GM12873 (cell line): ENCODE measurements around the gene FAF2.

Source experiments
- TF ChIP-seq, protein P1 (sequence below): IDR thresholded peaks from 2 replicates; pipeline ENCODE4 v1.5.1; 2012; ENCODE audit warnings: low read depth, mild to moderate bottlenecking, moderate library complexity, low read length, control low read depth; ENCODE audit not compliant: insufficient read depth; ENCODE audit errors: missing control alignments

The FAF2 gene

DNA sequence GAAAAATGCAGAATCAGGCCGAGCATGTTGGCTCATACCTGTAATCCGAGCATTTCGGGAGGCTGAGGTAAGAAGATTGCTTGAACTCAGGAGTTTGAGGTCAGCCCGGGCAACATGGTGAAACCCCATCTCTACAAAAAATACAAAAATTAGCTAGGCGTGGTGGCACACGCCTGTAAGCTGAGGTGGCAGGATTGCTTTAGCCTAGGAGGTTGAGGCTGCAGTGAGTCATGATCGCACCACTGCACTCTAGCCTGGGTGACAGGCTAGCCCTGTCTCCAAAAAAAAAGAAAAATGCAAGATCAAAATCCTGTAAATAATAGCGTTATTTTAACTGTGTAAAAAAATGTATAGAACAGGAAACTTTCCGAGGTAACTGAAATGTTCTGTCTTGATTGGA, 49.7 kb downstream of the FAF2 start:
- TF ChIP-seq, protein P1, sequence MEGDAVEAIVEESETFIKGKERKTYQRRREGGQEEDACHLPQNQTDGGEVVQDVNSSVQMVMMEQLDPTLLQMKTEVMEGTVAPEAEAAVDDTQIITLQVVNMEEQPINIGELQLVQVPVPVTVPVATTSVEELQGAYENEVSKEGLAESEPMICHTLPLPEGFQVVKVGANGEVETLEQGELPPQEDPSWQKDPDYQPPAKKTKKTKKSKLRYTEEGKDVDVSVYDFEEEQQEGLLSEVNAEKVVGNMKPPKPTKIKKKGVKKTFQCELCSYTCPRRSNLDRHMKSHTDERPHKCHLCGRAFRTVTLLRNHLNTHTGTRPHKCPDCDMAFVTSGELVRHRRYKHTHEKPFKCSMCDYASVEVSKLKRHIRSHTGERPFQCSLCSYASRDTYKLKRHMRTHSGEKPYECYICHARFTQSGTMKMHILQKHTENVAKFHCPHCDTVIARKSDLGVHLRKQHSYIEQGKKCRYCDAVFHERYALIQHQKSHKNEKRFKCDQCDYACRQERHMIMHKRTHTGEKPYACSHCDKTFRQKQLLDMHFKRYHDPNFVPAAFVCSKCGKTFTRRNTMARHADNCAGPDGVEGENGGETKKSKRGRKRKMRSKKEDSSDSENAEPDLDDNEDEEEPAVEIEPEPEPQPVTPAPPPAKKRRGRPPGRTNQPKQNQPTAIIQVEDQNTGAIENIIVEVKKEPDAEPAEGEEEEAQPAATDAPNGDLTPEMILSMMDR, result no peak

DNA sequence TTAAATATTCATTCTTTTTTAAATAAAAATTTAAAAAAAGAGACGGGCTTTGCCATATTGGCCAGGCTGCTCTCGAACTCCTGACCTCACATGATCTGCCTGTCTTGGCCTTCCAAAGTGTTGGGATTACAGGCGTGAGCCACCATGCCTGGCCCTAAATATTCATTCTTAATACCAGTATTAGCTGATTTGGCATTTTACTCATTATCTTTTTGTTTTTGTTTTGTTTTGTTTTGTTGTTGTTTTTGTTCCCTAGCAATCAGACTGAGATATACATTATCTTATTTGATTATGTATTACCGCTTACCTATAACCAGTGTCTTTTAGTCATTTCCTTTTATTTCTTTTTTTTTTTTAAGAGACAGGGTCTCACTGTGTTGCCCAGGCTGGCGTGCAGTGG, 51.1 kb downstream of the FAF2 start:
- TF ChIP-seq, protein P1, result no peak

DNA sequence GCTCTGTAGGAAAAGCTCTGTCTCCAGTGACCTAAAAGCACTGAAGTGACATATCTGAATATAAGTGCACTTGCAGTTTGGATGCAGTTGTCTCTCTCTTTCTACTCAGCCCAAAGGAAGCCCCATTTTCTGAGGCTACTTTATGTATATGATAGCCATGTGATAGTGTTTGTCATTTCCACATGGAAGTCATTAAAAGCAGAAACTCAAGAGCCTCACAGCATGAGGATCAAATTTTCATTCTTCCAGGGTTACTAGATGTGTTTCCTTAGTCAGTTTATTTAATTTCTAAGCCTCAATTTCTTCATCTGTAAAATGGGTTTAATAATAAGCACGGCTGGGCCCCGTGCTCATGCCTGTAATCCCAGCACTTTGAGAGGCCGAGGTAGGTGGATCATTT, 52.3 kb downstream of the FAF2 start:
- TF ChIP-seq, protein P1, result no peak

DNA sequence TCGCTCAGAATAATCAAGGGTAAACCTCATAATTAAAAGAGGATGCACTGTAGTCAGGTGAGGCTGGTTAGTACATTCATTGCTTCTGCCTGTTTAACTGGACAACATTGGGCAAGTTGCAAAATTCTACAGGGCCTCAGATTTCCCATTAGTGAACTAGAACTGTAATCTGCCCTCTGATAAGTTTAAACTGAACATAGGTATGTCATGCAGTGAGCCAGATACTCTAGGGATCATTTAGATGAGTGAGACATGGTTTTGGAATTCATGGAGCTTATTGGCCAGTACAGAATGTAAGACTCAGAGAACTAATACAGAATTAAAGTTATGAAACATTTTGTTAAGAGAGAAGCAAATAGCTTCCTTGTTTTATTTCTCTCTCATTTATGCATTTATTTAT, 53.1 kb downstream of the FAF2 start:
- TF ChIP-seq, protein P1, result no peak

DNA sequence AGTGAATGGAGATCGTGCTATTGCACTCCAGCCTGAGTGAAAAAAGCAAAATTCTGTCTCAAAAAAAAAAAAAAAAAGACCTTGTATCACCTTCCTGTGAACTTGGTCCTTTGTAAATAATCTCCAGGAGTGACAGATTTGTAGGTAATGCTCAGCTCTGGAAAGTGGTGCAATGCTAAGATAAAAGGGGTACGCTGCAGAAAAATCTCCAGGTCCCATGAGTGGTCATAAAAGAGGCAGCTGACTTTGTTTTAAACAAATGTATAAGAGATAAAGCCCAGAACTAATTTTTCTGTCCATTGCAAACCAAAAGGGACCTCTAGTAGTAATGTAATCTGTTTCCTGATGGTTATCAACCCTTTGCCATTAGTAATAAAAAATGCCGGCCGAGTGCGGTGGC, 55.3 kb downstream of the FAF2 start:
- TF ChIP-seq, protein P1, result no peak

DNA sequence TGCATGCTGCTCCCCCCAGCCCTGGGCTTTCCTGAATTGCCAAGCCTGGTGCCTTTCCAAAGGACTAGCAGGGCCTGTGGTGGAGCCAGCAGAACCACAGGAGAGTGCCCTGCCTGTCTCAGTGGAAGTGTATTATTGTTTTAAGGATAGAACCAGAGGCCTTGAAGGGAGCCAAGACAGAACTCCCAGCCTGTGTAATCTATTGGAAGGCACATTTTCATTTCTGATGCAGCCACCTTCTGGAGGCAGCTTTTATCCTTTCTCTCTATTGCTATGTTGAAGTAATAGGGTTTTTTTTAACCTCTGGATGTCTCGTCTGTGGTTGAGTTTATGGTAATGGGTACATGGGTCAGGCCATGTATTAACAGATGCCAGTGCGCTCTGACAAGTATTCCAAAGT, 59.7 kb downstream of the FAF2 start:
- TF ChIP-seq, protein P1, result no peak

DNA sequence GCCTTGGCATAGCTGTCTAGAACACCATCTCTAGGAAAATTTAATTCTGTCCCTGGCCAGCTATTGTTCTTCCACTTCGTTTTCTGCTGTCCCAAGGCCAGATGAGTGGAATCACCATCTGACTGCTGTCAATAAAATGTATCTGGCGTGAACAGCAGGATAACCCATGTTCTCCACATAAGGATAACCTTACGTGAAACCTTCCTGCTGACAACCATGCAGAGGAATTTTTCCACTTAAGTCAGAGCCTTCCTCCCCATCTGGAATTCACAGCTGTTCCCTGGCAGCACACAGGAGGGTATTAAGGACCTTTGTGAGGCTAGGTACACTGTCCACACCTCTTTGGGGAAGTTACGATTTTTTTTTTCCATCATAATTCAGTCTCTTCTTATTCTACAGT, 60.4 kb downstream of the FAF2 start:
- TF ChIP-seq, protein P1, result no peak
